ENCODE results near the gene RPS6KA2.
A peak's percentile ranks its signal among the peaks of the same experiment; 100 is the strongest.
"Not testable (repeated sequence)": the region's sequence is repeated elsewhere in the genome, so short reads cannot be mapped to it uniquely, and the experiment has no call there.

The RPS6KA2 gene

DNA sequence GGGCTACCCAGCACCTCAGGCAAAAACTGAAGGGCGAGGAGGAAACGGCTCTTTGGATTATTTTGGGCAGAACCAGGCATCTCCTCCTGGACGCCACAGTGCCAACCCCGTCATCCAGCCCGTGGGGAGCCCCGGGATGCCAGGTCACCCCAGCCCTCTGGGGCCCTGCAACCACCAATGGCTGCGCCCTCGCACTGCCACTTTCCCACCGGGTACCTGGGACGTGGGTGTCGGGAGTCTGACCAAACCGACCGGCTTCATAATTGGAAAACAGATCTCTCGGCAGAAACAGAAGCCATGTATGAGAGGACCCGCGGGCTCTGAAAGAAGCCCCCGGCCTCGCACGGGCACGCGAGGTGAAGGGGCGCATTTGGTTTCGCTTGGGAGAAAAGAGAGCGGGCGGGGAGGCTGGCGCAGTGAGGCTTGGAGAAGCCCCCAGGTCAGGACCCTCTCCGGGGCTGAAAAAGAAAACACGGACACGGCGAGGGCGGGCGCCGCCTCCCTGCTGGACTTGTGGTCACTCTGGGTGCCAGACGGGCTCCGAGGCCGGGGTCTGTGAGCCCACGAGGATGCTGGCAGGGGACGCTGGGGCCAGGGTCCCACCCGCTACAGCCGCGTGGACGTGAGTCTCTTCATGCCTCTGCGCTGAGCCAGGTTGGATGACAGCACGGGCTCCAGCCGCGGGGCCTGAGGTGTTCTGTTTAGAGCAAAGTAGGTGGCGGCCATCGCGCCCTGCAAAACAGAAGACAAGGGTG is 214.7 kb downstream of the RPS6KA2 start:
- DNase-seq, result no peak

DNA sequence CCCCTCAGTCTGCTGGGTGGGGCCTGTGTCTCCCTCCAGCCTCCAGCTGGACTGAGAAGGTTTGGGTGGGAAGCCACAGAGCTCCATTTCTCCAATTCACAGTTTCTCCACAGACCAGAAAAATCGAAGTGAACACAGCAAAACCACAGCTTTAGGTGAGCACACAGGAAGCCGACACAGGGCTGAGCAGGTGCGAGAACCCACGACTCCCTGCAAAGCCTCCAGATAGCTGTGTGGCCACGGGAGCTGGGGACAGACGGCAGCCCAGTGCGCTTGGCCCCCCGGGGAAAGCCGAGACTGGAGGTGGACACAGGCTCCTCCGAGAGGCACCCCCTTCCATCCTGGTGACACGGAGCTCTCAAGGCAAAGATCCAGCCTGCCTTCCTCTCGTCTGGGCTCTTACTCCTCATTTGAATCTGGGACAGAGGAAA is 215.3 kb downstream of the RPS6KA2 start:
- DNase-seq, result peak in 1 of 2 experiments; percentile 10

DNA sequence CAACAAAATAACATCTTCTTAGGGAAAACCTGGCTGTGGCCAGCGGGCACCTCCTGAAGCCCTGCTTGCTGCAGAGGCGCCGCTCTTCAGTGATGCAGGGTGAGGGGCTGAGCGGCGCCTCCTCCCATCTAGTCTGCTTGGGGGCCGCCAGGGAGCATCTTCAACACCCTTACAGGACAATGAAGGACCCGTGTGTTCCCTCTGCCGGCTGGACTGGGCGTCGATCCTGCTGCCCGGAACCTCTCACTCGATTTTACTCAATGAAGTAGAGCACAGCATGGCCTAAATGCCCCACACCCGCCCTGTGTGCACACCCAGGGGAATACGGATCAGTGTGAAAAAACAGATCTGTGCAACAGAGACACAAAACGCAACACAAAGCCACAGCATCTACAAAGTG is 215.8 kb downstream of the RPS6KA2 start:
- DNase-seq, result no peak

DNA sequence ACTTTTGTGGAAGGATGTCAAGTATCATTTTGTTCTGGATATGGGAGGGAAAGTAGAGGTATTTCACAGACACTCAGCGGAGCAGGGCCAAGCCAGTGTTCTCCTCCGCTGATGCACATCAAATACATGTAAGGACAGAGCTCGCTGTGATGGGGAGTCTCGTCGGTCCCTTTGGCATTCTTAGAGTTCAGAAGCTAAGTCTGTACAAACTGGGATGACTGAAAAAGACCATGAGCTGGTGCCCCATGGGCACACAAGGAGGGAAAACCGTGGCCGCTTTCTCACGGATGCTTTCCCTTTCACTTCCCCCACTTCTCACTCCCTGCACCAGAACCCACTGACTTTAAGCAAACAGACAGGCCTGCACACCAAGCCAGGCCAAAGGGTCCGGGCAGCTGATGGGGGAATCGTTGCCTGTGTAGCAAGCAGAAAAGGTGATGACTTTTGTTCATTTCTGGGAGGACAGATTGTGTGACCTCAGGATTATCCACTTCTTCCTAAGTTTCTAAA is 216.6 kb downstream of the RPS6KA2 start:
- no peak for DNase-seq

DNA sequence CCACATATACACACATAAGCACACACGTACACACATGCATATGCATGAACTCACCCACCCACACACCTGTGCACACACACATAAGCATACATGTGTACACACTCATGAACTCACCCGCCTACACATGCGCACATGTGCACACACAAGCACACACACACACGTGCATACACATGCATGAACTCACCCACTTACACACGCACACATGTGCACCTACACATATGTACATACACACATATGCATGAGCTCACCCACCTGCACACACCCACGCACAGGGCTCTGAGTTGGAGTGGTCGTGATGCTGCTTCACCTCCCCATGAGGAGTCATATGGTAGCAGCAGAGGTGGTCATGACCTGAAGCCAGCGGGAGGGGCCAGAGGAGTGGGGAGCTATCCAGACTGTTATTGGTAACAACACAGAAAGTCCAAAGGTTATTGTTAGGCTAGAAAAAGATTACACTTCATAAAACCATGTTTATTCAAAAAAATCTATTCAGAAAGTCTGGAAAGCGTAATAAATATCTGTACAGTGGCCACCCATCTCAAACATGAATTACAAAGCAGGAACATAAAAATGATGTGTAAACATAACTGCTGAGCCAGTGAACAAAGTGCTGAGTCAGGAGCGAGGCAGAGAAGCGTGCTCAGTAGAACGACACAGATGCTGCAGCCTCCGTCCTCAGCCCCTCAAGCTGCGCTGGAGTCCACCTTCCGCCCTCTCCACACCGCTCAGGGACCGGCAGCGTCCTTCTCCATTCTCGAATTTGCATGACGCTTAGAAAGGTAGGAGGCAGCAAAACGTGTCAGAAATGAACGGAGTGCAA is 217.9 kb downstream of the RPS6KA2 start:
- no peak for DNase-seq

DNA sequence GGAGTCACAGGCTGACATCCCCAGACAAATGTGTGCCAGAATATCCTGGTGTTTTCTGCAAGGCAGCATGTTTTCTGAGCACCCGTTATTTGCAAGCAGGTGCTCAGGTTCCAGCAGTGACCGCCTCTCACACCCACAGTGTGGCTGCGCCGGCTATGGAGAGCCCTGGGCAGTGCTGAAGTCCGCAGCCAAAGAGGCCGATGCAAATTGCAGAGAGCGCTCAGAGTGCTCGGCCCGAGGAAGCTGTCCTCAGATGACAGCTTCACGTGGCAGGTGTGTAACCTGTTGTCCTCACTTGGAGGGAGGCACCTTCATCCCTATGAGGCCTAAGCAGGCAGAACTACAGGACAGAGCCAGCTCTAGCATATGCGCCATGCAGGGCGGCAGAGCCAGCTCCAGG is 220.9 kb downstream of the RPS6KA2 start:
- DNase-seq, result no peak

DNA sequence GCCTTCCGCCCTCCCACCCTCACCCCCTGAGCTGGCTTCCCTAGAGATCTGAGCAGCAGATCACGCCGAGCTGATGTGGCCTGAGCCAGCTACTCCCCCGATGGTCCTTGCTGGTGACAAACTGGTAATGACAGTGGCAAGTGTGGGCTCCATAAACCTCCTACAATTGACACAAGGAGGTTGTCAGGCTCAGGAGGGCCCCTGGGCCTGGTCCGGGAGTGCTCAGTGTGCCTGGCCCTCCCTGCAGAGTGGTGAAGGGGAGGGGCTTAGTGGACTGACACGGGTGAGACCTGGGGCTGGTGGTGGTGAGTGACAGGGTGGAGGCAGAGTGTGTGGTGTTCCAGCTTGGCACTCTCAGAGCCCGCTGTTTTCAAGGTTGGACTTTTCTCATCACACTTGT is 221.7 kb downstream of the RPS6KA2 start:
- DNase-seq, result no peak

DNA sequence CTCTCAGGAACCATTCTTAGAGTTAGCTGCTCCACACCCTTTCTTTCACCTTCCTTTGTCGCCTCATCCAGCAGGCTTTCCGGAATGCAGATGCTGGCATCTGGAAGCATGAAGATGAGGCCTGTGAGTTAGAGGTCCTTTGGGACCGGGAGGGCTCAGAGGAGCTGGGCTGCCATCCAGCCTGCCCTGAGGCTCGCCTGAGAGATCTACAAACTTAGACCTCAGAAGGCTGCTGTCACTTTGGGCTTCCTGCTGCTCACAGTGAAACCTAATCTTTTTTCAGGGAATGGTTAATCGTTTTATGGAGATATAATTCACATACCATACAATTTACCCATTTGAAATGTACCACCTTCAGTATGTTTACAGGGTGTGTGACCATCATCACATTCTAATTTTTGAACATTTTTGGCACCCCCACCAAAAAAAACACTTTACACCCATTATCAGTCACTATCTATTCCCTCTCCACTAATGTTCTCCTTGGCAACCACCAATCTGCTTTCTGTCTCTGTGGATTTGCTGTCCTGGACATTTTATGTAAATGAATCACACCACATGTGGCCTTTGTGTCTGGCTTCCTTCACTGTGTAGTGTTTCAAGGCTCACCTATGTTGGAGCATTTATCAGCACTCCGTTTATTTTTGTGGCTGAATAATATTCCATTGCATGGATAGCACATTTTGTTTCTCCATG is 224.3 kb downstream of the RPS6KA2 start:
- no peak for DNase-seq

DNA sequence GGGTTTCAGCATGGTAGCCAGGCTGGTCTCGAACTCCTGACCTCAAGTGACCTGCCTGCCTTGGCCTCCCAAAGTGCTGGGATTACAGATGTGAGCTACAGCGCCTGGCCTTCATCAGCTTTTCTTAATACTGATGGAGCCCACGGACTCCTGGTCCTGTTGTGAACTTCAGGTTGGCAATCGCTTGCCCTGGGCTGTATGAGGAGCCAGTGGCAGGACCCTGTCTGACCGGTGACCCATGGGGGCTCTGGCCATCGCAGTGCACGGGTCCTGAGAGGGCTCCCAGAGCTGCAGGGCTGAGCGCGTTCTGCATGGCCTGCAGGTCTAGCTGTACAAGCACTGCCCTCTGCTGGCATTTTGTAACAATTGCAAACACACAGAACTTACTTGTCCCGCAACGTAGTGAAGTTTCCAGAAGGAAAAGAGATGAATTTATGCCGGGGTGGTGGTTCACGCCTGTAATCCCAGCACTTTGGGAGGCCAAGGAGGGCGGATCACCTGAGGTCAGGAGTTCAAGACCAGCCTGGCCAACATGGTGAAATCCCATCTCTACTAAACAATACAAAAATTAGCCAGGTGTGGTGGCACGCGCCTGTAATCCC is 226.3 kb downstream of the RPS6KA2 start:
- DNase-seq, result peak; percentile 43 to 44

DNA sequence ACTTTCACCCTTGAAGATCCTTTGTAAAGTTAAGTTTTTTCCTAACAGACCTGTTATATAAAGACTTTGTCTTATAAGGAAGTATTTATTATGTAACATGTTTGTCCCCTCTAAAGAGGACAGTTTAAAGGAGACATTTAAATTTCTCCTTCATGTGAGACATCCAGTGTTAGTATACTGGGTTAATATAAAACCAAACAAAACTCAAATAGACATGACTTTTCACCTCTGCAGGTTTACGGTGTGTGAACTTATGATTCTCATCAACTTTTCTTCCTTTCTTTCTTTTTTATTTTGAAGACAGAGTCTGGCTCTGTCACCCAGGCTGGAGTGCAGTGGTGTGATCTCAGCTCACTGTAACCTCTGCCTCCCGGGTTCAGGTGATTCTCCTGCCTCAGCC is 226.9 kb downstream of the RPS6KA2 start:
- DNase-seq, result no peak

DNA sequence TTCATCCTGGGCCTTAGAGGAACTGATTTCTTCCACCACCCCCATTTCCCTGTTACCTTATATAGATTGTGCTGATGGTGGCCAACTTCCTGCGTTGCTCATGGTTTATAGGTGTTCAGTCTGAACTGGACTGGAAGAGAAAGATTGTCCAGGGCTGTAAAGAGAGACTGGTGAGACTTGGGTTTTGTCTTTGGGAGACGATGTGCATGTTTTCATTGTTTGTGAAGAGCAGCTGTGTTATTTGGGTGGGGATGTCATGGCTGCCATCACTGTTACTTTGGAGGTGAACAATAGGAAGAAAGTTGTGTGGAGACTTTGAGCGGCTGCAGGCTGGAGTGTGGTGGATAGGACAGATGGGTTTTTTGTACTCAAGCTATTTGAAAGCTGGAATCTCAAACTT is 228.7 kb downstream of the RPS6KA2 start:
- DNase-seq, result no peak

DNA sequence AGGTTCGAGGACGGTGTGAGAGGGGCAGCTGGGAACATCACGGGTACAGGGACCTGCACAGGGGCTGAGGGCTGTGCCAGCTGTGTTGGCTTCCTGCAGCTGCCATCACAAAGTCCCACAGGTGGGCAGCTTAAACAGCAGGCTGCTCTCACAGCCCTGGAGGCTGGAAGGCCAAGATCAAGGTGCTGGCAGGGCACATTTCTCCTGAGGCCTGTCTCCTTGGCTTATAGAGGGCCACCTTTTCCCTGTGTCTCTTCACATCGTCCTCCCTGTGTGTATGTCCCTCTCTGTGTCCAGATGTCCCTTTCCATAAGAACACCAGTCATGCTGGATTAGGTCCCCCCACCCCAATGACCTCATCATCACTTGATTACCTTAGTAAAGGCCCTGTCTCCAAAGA is 229.2 kb downstream of the RPS6KA2 start:
- DNase-seq, result no peak

DNA sequence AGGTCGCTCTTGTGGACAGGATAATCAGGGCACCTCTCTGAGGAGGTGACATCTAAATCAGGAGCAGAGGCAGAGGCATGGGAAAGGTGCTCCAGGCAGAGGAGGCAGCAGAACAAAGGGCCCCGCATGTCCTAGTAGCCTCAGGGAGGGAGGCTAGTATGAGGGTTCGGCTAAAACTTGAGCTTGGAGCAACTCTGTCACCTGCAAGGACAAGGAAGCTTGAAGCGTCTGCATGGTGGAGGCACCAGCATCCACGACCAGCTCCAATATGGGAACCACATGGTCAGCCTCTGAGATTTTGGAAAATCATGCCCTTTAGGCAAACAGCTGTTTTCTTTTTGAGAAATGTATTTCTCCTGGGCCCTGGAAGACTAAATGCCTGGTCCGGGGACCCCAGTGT is 231.3 kb downstream of the RPS6KA2 start:
- no peak for DNase-seq

DNA sequence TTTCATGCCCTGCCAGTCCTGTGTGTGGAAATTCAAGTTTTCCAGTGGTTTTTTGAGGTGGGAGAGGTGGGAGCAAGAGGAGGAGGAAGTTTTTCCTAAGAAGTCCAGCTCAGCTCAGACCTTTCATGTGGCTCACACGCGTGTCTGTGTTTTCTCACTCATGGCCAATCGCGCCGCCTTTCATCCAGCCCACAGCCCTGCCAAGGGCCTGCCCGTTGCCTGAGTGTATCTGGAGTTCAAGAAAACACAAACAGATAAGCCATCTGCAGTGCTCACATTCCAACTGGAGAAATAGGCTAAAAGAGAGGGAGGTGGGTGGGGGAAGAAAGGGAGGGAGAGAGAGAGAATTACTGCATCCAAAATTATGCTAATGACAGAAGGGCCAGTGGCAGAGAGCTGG is 231.7 kb downstream of the RPS6KA2 start:
- no peak for DNase-seq

DNA sequence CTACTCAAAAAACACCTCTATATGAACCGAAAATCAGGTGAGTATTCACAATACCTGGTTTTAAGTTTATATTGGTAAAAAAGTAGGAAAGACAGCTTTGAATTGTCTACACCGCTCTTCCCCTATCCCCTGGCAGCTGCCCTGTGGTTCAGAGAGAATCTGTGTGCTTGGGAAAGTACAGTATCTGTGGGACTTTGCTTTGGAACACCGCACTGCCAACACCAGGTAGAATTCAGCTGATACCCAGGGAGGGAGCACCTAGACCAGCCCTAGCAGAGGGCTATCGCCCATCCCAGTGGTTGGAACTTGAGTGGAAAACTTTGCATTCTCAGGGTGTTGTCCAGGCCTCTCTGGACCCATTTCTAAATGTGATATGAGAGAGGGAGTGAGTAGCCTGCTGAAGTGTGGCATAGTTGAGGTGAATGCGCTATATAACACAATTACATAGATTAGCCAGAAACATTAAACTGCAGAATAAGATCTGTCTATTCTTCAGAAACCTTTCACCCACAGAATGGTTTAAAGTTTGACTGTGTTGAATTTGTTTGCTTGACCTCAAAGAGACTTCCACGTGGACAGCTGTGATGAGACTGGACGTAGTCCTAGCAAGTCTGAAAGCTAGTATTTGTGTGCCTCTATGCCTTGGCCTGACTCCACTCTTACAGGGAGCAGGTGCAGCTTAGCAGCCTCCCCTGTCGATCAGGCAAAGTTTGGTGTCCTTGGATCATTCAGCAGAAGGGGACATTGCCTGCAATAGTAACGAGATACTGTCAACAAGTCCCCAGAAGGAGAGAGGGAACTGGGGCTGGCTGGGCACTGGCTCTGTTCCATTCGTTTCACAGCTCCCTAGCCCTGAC is 232.8 kb downstream of the RPS6KA2 start:
- DNase-seq, result no peak

DNA sequence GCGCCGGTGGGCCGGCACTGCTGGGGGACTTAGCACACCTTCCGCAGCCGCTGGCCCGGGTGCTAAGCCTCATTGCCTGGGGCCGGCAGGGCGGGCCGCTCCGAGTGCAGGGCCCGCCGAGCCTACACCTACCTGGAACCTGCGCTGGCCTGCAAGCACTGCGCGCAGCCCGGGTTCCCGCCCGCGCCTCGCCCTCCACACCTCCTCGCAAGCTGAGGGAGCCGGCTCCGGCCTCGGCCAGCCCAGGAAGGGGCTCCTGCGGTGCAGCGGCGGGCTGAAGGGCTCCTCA is 233.6 kb downstream of the RPS6KA2 start:
- no peak for DNase-seq

DNA sequence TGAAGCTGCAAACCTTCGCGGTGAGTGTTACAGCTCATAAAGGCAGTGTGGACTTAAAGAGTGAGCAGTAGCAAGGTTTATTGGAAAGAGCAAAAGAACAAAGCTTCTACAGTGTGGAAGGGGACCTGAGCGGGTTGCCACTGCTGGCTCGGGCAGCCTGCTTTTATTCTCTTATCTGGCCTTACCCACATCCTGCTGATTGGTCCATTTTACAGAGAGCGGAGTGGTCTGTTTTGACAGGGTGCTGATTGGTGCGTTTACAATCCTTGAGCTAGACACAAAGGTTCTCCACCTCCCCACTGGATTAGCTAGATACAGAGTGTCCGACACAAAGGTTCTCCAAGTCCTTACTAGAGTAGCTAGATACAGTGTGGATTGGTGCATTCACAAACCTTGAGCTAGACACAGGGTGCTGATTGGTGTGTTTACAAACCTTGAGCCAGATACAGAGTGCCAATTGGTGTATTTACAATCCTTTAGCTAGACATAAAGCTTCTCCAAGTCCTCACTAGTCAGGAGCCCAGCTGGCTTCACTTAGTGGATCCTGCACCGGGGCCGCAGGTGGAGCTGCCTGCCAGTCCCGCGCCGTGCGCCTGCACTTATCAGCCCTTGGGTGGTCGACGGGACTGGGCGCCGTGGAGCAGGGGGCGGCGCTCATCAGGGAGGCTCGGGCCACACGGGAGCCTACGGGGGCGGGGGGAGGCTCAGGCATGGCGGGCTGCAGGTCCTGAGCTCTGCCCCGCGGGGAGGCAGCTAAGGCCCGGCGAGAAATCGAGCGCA is 234.1 kb downstream of the RPS6KA2 start:
- DNase-seq, result not testable (repeated sequence)

DNA sequence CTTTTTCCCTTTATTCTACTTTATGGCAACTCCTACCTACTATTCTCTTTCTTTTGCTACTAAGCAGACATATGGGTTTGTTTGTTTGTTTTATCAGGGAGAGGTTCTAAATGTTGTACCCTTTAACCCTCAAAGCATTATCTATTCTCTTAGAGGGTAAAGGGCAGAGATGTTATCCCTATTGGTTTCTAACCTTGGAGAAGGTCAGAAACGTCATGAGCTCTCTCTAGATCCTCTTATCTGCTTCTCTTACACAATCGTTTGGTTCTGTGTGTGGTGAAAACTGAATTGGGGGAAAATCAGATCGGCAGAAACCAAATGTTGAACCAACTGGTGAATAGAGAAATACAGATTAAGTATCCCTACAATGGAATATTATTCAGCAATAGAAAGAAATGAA is 237.9 kb downstream of the RPS6KA2 start:
- DNase-seq, result no peak

DNA sequence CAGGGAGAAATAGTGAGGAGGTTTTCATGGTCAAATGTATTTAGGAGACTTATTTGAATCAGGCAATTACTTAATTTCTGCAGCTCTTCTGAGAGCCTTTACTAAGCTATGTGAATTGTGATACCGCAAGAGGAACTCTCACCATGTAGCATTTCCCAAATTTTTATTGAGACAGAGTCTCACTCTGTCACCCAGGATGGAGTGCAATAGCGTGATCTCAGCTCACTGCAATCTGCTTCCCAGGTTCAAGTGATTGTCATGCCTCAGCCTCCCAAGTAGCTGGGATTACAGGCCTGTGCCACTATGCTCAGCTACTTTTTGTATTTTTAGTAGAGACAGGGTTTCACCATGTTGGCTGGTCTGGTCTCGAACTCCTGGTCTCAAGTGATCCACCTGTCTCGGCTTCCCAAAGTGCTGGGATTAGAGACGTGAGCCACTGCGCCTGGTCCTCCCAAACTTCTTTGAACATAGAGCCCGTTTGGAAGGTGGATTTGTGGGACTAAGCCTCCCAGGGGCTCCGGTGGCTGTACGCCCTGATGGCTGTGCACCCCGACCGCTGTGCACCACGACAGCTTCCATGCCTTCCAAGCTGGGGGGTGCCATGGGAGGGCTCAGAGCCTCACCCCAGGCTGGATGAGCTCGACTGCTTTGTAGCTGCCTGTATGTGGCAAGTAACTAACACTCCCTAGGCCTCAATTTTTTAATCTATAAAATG is 238.6 kb downstream of the RPS6KA2 start:
- DNase-seq, result no peak

DNA sequence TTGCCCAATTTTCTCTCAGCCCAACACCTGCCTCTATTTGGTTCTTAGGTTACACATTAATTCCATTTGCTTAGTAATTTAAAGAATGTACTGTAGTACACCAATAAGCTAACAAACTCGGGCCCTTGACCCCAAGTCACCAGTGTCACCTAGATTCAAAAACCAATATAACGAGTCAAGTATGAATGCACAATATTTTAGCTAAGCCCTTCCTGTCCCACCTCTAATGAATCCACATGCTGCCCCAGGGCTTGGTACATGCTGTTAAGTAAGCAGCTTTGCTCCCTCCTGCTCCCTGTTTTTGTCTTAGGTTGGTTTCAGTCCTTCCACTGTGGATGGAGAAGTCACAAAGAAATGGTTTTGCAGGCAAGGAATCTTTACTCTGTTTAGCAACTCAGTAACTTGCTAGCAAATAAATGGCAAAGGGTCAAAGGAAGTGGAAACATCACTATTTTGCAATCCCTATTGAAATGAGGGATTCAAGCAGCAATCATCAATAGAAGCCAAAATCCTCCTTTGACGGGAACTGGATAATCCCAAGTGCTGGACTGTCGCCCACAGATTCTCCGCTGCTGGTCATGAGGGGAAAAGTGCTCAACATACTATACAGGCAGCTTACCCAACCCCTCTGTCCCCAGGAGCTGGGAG is 239.3 kb downstream of the RPS6KA2 start:
- no peak for DNase-seq

Data from activated CD4-positive, alpha-beta T cell treated with anti-CD3 and anti-CD28 coated beads, Interleukin-2, amount 50 U/mL, for 4 hours (primary cell).